Amniotic stem cell (primary cell): ENCODE data around the gene PNPLA2.

Source experiments
- DNase-seq: peaks from one replicate; lab custom pipeline; 2025; lab: John Stamatoyannopoulos, UW

PNPLA2 gene

GRCh38 chr11:816433-816779 is 2.3 kb upstream of the PNPLA2 start:
- DNase-seq: no peak

- DNase-seq: peak; percentile 66
These were observed 616 bp downstream of the PNPLA2 start for GRCh38 chr11:819129-819931.

GRCh38 chr11:819943-820649 is 1.4 kb downstream of the PNPLA2 start:
- DNase-seq: peak; percentile 29

GRCh38 chr11:820655-821511 is 2.2 kb downstream of the PNPLA2 start:
- DNase-seq: peak; percentile 32

- DNase-seq: no peak
These were observed 3.0 kb downstream of the PNPLA2 start for GRCh38 chr11:821512-822371.

GRCh38 chr11:823441-824291 is 5.0 kb downstream of the PNPLA2 start:
- no peak for DNase-seq

- DNase-seq: no peak
These were observed 5.7 kb downstream of the PNPLA2 start for GRCh38 chr11:824292-824880.

- no peak for DNase-seq
These were observed 6.2 kb downstream of the PNPLA2 start for GRCh38 chr11:824942-825341.

GRCh38 chr11:825366-826226 is 6.9 kb downstream of the PNPLA2 start:
- no peak for DNase-seq

- no peak for DNase-seq
These were observed 7.5 kb downstream of the PNPLA2 start for GRCh38 chr11:826227-826621.

- DNase-seq: no peak
These were observed 8.1 kb downstream of the PNPLA2 start for GRCh38 chr11:826836-827145.

- no peak for DNase-seq
These were observed 8.6 kb downstream of the PNPLA2 start for GRCh38 chr11:827146-827896.

- no peak for DNase-seq
These were observed 9.1 kb downstream of the PNPLA2 start, which contains the start of gene CRACR2B for GRCh38 chr11:827897-828192. CRACR2B (plus strand) TSS chr11:827919; CDS start chr11:828608, 689 bp downstream.

GRCh38 chr11:828506-829175 is 9.9 kb downstream of the PNPLA2 start:
- no peak for DNase-seq

- no peak for DNase-seq
These were observed 10.6 kb downstream of the PNPLA2 start for GRCh38 chr11:829176-829846.

- DNase-seq: no peak
These were observed 11.2 kb downstream of the PNPLA2 start for GRCh38 chr11:829847-830294.

GRCh38 chr11:830295-831117 is 11.8 kb downstream of the PNPLA2 start:
- DNase-seq: no peak
